Measurements from ENCODE around the gene CRELD1.

- no peak for TF ChIP-seq GABPA (IDR thresholded peaks at IDR 0.05 in 1 of 2, conservative IDR thresholded peaks at IDR 0.05 in 1 of 2)
- TF ChIP-seq CTCF (IDR thresholded peaks at IDR 0.05; ENCODE audit: low read depth, low read length, missing input control), result no peak
- no peak for TF ChIP-seq YY1 (IDR thresholded peaks at IDR 0.05)
- TF ChIP-seq ZBTB33 (IDR thresholded peaks at IDR 0.05), result no peak
- TF ChIP-seq NR2F2 (IDR thresholded peaks at IDR 0.05), result no peak
- TF ChIP-seq JUND (IDR thresholded peaks at IDR 0.05), result no peak
- no peak for TF ChIP-seq REST (IDR thresholded peaks at IDR 0.05)
- TF ChIP-seq TAF1 (conservative IDR thresholded peaks at IDR 0.05), result no peak
- TF ChIP-seq, protein P1, sequence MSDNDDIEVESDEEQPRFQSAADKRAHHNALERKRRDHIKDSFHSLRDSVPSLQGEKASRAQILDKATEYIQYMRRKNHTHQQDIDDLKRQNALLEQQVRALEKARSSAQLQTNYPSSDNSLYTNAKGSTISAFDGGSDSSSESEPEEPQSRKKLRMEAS (IDR thresholded peaks at IDR 0.05), result no peak
- TF ChIP-seq SP1 (IDR thresholded peaks at IDR 0.05), result no peak
Observed at GRCh38 chr3:9889405-9889804, 44.2 kb upstream of the CRELD1 start.

Data from liver (tissue), 3 donors.